H1 (cell line): ENCODE results near the gene GPR15. TPM values are rescaled to one million over a fixed set of nuclear protein-coding genes. Genes with fewer than 3 reads are reported as not detected.
A peak's percentile ranks its signal among the peaks of the same experiment; 100 is the strongest.

Source experiments
- CTCF ChIA-PET: fragments of 300-600 bp; sonication (Branson Sonifier 250); formaldehyde crosslinking; loops from one replicate; lab custom pipeline; 2021; ENCODE audit not compliant: partially characterized antibody; lab: Charles Lee
- POLR2A ChIA-PET: fragments of 300-600 bp; sonication (Branson Sonifier 250); formaldehyde crosslinking; loops from one replicate; lab custom pipeline; 2021; ENCODE audit warnings: inconsistent platforms; ENCODE audit not compliant: partially characterized antibody; lab: Charles Lee
- DNase-seq, 2 experiments: peaks; one replicate each; pipeline versions ENCODE4 v3.0.0 to v3.0.0-alpha.2; 2010 to 2022; ENCODE audit warnings: low spot score in 2 of 2, low read depth in 1 of 2, mixed read lengths in 1 of 2
- FAIRE-seq: peaks from 2 replicates; lab custom pipeline; 2011; peaks lifted over from hg19 to GRCh38; lab: Jason Lieb, UNC
- H2AFZ ChIP-seq: 2 replicates; pipeline ENCODE4 v1.8.1; 2012; ENCODE audit warnings: low read length, inconsistent platforms
- H2AK5ac ChIP-seq: 2 replicates; pipeline ENCODE4 v1.6.1; 2013; ENCODE audit warnings: low read depth, low read length
- H2BK120ac ChIP-seq: replicated peaks from 2 replicates; pipeline ENCODE3; 2013; ENCODE audit warnings: low read depth, low read length, inconsistent platforms
- H2BK12ac ChIP-seq: 2 replicates; pipeline ENCODE4 v1.6.1; 2013; ENCODE audit warnings: low read depth, low read length
- H2BK15ac ChIP-seq: 2 replicates; pipeline ENCODE4 v1.6.1; 2013; ENCODE audit warnings: low read length
- H2BK20ac ChIP-seq: 2 replicates; pipeline ENCODE4 v1.6.1; 2013; ENCODE audit warnings: low read length
- H2BK5ac ChIP-seq: 2 replicates; pipeline ENCODE4 v1.6.1; 2013; ENCODE audit warnings: low read depth, low read length
- H3K14ac ChIP-seq: 2 replicates; pipeline ENCODE4 v1.6.1; 2013; ENCODE audit warnings: inconsistent platforms; ENCODE audit not compliant: insufficient read length
- H3K18ac ChIP-seq: 2 replicates; pipeline ENCODE4 v1.6.1; 2013; ENCODE audit warnings: low read length; ENCODE audit errors: extremely low read depth
- H3K23ac ChIP-seq: 2 replicates; pipeline ENCODE4 v1.6.1; 2013; ENCODE audit warnings: inconsistent platforms; ENCODE audit not compliant: insufficient read length
- H3K23me2 ChIP-seq: 2 replicates; pipeline ENCODE4 v1.6.1; 2013; ENCODE audit warnings: low read depth, low read length
- H3K27ac ChIP-seq: 2 replicates; pipeline ENCODE4 v1.6.1; 2011; ENCODE audit warnings: low read depth, low read length, inconsistent platforms
- H3K27me3 ChIP-seq, 4 experiments: replicated peaks in 1 of 4; 1 replicate in 1 of 4; 2 replicates in 3 of 4; pipeline versions ENCODE4 v1.6.1 to v1.8.1; 2011 to 2013; ENCODE audit warnings: low read length in 3 of 4, mild to moderate bottlenecking in 3 of 4, inconsistent platforms in 2 of 4, mixed read lengths in 2 of 4, moderate library complexity in 1 of 4; ENCODE audit not compliant: control insufficient read depth in 3 of 4, insufficient read depth in 3 of 4; ENCODE audit errors: extremely low read depth in 1 of 4
- H3K36me3 ChIP-seq, 4 experiments: 2 replicates each; pipeline versions ENCODE4 v1.6.1 to v1.8.1; 2011 to 2013; ENCODE audit warnings: mild to moderate bottlenecking in 4 of 4, low read length in 3 of 4, moderate library complexity in 2 of 4, control low read depth in 1 of 4, inconsistent platforms in 1 of 4; ENCODE audit not compliant: insufficient read depth in 4 of 4, control insufficient read depth in 2 of 4
- H3K4ac ChIP-seq: replicated peaks from 2 replicates; pipeline ENCODE3; 2013; ENCODE audit warnings: low read length, low read depth, mixed read lengths, inconsistent platforms; ENCODE audit not compliant: insufficient read length
- H3K4me1 ChIP-seq, 4 experiments: replicated peaks in 1 of 4; 1 replicate in 1 of 4; 2 replicates in 3 of 4; pipeline versions ENCODE4 v1.6.1 to v1.8.1; 2011 to 2013; ENCODE audit warnings: low read length in 3 of 4, inconsistent platforms in 2 of 4, mixed read lengths in 1 of 4; ENCODE audit not compliant: insufficient read depth in 4 of 4, control insufficient read depth in 3 of 4
- H3K4me2 ChIP-seq, 2 experiments: 2 replicates each; pipeline versions ENCODE4 v1.6.1 to v1.8.1; 2011 to 2013; ENCODE audit warnings: low read depth in 2 of 2, low read length in 2 of 2, control low read depth in 1 of 2, inconsistent platforms in 1 of 2, mild to moderate bottlenecking in 1 of 2; ENCODE audit not compliant: insufficient read depth in 1 of 2
- H3K4me3 ChIP-seq, 4 experiments: fragments of 200-600, 300-600 bp in 1 of 4; sonication (generic), shearing (Covaris generic), sonication (Bioruptor Twin) in 1 of 4; 2 replicates each; pipeline versions ENCODE4 v1.5.1 to v1.8.1; 2011 to 2016; ENCODE audit warnings: low read length in 4 of 4, low read depth in 3 of 4, control low read depth in 2 of 4, inconsistent platforms in 2 of 4, mild to moderate bottlenecking in 2 of 4, mixed read lengths in 1 of 4, moderate library complexity in 1 of 4; ENCODE audit not compliant: insufficient read depth in 2 of 4; ENCODE audit errors: extremely low read depth in 1 of 4
- H3K56ac ChIP-seq: replicated peaks from 2 replicates; pipeline ENCODE3; 2013; ENCODE audit warnings: low read depth, mild to moderate bottlenecking, mixed read lengths, low read length, inconsistent platforms; ENCODE audit not compliant: insufficient read length
- H3K79me1 ChIP-seq: 2 replicates; pipeline ENCODE4 v1.6.1; 2013; ENCODE audit warnings: low read depth, low read length, control low read depth
- H3K79me2 ChIP-seq, 2 experiments: 2 replicates each; pipeline versions ENCODE4 v1.6.1 to v1.8.1; 2012 to 2013; ENCODE audit warnings: low read length in 2 of 2, mild to moderate bottlenecking in 2 of 2, inconsistent platforms in 1 of 2; ENCODE audit not compliant: insufficient read depth in 2 of 2, control insufficient read depth in 1 of 2
- H3K9ac ChIP-seq, 4 experiments: replicated peaks in 1 of 4; 1 replicate in 1 of 4; 2 replicates in 3 of 4; pipeline versions ENCODE4 v1.6.1 to v1.8.1; 2011 to 2013; ENCODE audit warnings: low read depth in 3 of 4, low read length in 3 of 4, control low read depth in 2 of 4, mild to moderate bottlenecking in 2 of 4, moderate library complexity in 2 of 4, inconsistent platforms in 1 of 4; ENCODE audit errors: extremely low read depth in 1 of 4
- H3K9me3 ChIP-seq, 2 experiments: 2 replicates each; pipeline versions ENCODE4 v1.6.1 to v1.8.1; 2012 to 2013; ENCODE audit warnings: mild to moderate bottlenecking in 2 of 2, moderate library complexity in 2 of 2, control low read depth in 1 of 2, inconsistent platforms in 1 of 2, low read depth in 1 of 2, low read length in 1 of 2, mixed read lengths in 1 of 2; ENCODE audit not compliant: insufficient read depth in 2 of 2
- H4K20me1 ChIP-seq, 2 experiments: replicated peaks in 1 of 2; 2 replicates each; pipeline versions ENCODE3 to v1.8.1; 2011 to 2013; ENCODE audit warnings: inconsistent platforms in 2 of 2, low read length in 2 of 2, mild to moderate bottlenecking in 1 of 2; ENCODE audit not compliant: insufficient read depth in 2 of 2, control insufficient read depth in 1 of 2
- H4K5ac ChIP-seq: 2 replicates; pipeline ENCODE4 v1.6.1; 2013; ENCODE audit warnings: low read length, low read depth, mixed read lengths, inconsistent platforms; ENCODE audit not compliant: insufficient read length
- H4K8ac ChIP-seq: 2 replicates; pipeline ENCODE4 v1.8.0; 2013; ENCODE audit warnings: mild to moderate bottlenecking, moderate library complexity, low read length, inconsistent platforms; ENCODE audit not compliant: insufficient read depth; ENCODE audit errors: extremely low read depth
- H4K91ac ChIP-seq: replicated peaks from 2 replicates; pipeline ENCODE3; 2013; ENCODE audit warnings: low read length, mixed read lengths, inconsistent platforms; ENCODE audit not compliant: insufficient read length
- BCL11A ChIP-seq, 2 experiments: IDR thresholded peaks; one replicate each; pipeline ENCODE4 v1.6.1; 2011; ENCODE audit warnings: low read depth in 2 of 2, low read length in 2 of 2, mild to moderate bottlenecking in 2 of 2
- BRCA1 ChIP-seq: IDR thresholded peaks from 2 replicates; pipeline ENCODE4 v1.6.1; 2012; ENCODE audit warnings: low read depth, low read length, improper control_type of control experiment
- CBX5 ChIP-seq: fragments of 300-800, 300-1000 bp; sonication (generic); IDR thresholded peaks from 2 replicates; pipeline ENCODE4 v1.7.1; 2016; ENCODE audit warnings: antibody characterized with exemption, low read length, low read depth
- KDM4A ChIP-seq: IDR thresholded peaks from one replicate; pipeline ENCODE4 v1.7.1; 2012; ENCODE audit warnings: low read depth, mild to moderate bottlenecking, moderate library complexity, low read length, inconsistent platforms; ENCODE audit not compliant: severe bottlenecking
- KDM5A ChIP-seq: fragments of 200-600 bp; IDR thresholded peaks from 2 replicates; pipeline ENCODE4 v1.7.1; 2012; ENCODE audit warnings: mild to moderate bottlenecking, low read length, inconsistent platforms, mixed read lengths
- RXRA ChIP-seq: IDR thresholded peaks from 2 replicates; pipeline ENCODE4 v1.6.1; 2011; ENCODE audit warnings: low read depth, mild to moderate bottlenecking, low read length, moderate library complexity; ENCODE audit not compliant: insufficient read depth
- SIRT6 ChIP-seq: IDR thresholded peaks from one replicate; pipeline ENCODE4 v1.7.1; 2012; ENCODE audit warnings: low read length, inconsistent platforms
- SP1 ChIP-seq: IDR thresholded peaks from 2 replicates; pipeline ENCODE4 v1.6.1; 2011; ENCODE audit warnings: low read depth, low read length
- SP4 ChIP-seq: IDR thresholded peaks from 2 replicates; pipeline ENCODE4 v1.6.1; 2012; ENCODE audit warnings: low read length, inconsistent platforms
- TCF12 ChIP-seq: IDR thresholded peaks from 2 replicates; pipeline ENCODE4 v1.6.1; 2011; ENCODE audit warnings: low read depth, mild to moderate bottlenecking, low read length
- WGBS, 2 experiments: shearing (Covaris generic) in 1 of 2; methylation state at CpG; one replicate each; pipeline versions ENCODE4 v1.1.6 to v1.1.7; 2013 to 2015; ENCODE audit warnings: low lambda C conversion rate in 2 of 2, mixed read lengths in 2 of 2, inconsistent platforms in 1 of 2, low coverage in 1 of 2, missing lambda C conversion rate in 1 of 2; ENCODE audit not compliant: insufficient replicate concordance in 2 of 2, insufficient coverage in 1 of 2, insufficient read length in 1 of 2; ENCODE audit errors: extremely low coverage in 1 of 2, missing lambda C conversion rate in 1 of 2; 5-methylcytosine and 5-hydroxymethylcytosine counted together
- polyA plus RNA-seq, 7 experiments: library from polyadenylated mRNA; depleted of rRNA in 3 of 7; stranded (reverse) in 5 of 7; unstranded in 2 of 7; fragments of >200 nt in 5 of 7; fragments of 200-250 nt in 2 of 7; gene quantifications; 1 replicate in 5 of 7; 2 replicates in 1 of 7; 4 replicates in 1 of 7; pipeline versions ENCODE4 v1.2.1 to v1.2.3, GENCODE V29; 2011 to 2013; ENCODE audit warnings: missing spikeins in 2 of 7, mixed read lengths in 2 of 7
- total RNA-seq: library from RNA; stranded (reverse); fragmentation: NEBNext Ultra II Directional; extraction: Animal tissue kit (Norgen Biotek cat#: 25700); gene quantifications from 2 replicates; pipeline ENCODE4 v1.2.1, GENCODE V29; 2021
- TF ChIP-seq, protein P1 (sequence below): IDR thresholded peaks from 2 replicates; pipeline ENCODE4 v1.6.1; 2011; ENCODE audit warnings: low read depth, mild to moderate bottlenecking, low read length; ENCODE audit not compliant: insufficient read depth
- TF ChIP-seq, protein P2 (sequence below): IDR thresholded peaks from 2 replicates; pipeline ENCODE4 v1.6.1; 2012; ENCODE audit warnings: inconsistent platforms

The GPR15 gene
- total and polyA plus RNA-seq, 2 of the 8 experiments (the other 6 are each of a cell fraction or from before 2014, with no cell fraction given), result not detected

DNA sequence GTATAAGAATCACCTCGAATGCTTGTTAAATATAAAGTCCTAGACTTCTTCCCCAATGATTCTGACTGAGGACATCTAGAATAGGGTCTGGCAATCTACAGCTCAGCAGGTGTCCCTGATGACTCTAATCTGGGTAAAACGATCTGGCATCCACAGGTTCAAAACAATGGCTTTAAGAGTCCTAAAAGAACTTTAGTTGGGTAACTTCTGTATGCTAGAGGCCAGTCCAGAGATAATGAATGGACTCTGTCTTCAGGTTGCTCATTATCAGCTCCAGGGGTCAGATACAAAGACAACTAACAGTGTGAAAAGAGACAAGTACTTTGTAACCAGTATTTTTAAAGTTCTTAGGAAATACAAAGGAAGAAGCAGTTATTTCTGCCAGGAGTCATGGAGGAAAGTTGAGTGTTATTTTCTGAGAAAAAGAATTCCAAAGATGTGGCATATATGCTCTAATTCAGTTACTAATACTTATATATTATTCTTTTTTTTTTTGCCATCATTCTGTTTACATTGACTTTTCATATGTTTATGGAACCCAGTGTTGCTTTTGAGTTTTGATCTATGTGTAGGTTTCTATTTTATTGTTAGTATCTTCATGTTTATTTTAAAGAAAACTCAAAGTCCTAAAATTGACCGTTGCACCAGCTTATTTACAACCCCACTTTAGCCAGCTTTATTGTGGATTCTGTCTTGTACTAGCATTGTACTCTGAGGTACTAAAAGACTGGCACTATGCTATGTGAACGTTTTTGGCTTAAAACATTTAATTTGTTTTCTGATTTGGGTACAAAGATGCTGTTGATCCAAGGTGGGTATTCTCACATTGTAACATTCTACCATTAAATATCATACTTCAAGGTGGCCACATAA lies 3.1 kb upstream of the GPR15 start:
- Histone ChIP-seq H3K23me2 (no peaks in the 10 kb centered on the region), H3K14ac (no peak overlapping the region), H4K5ac (no peak overlapping the region), H2AFZ (peak overlapping the region; percentile 61; the same call in 1 of the 2 replicates), H2BK12ac (no peak overlapping the region), H2BK15ac (no peak overlapping the region), H3K18ac (no peak overlapping the region), H3K9ac (no peak overlapping the region), H2BK5ac (no peak overlapping the region), H3K23ac (no peak overlapping the region), H3K9me3 (no peaks in the 10 kb centered on the region), H3K79me1 (no peaks in the 10 kb centered on the region), H3K27ac (no peak overlapping the region), H3K4me1 (no peaks in the 10 kb centered on the region), H3K36me3 (no peaks in the 10 kb centered on the region), H2BK120ac (no peak overlapping the region), H4K91ac (no peak overlapping the region), H3K4me3 (no peak overlapping the region), H4K8ac (no peak overlapping the region), H3K4me2 (no peak overlapping the region), H2AK5ac (no peak overlapping the region), H3K4ac (no peak overlapping the region), H3K79me2 (no peaks in the 10 kb centered on the region), H3K27me3 (no peaks in the 10 kb centered on the region), H2BK20ac (no peak overlapping the region), H3K56ac (no peak overlapping the region), H4K20me1 (no peaks in the 10 kb centered on the region)
- DNase-seq (no peak), FAIRE-seq (no peak)
- POLR2A ChIA-PET, result no interaction called here
- CTCF ChIA-PET, result interaction anchor here (0.7 kb wide), 1 partner anchor 64 kb away, joined by 5 read pairs; the partner anchor contains the start of gene CPOX
- WGBS, 2 experiments, result 73% methylated on average over 4 of the region's 4 CpGs; no CpG with 5 or more reads in 1 of the 2 experiments
- TF ChIP-seq SIRT6, result no peak
- no peak for TF ChIP-seq BRCA1
- no peak for TF ChIP-seq BCL11A (IDR thresholded peaks at IDR 0.05; ENCODE audit: low read depth in 2 of 2, low read length in 2 of 2)
- TF ChIP-seq CBX5, result no peak
- TF ChIP-seq, protein P1, sequence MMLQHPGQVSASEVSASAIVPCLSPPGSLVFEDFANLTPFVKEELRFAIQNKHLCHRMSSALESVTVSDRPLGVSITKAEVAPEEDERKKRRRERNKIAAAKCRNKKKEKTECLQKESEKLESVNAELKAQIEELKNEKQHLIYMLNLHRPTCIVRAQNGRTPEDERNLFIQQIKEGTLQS, result no peak
- no peak for TF ChIP-seq SP1
- TF ChIP-seq, protein P2, sequence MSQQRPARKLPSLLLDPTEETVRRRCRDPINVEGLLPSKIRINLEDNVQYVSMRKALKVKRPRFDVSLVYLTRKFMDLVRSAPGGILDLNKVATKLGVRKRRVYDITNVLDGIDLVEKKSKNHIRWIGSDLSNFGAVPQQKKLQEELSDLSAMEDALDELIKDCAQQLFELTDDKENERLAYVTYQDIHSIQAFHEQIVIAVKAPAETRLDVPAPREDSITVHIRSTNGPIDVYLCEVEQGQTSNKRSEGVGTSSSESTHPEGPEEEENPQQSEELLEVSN, result no peak
- TF ChIP-seq KDM4A, result no peak
- TF ChIP-seq KDM5A, result no peak
- no peak for TF ChIP-seq RXRA
- TF ChIP-seq SP4, result no peak
- no peak for TF ChIP-seq TCF12
